NCI-H524 treated with DMSO at 0.1 percent for 48 hours (cell line): ENCODE data around the gene PLCB4.
A peak's percentile ranks its signal among the peaks of the same experiment; 100 is the strongest.

Source experiments
- DNase-seq: peaks from one replicate; lab custom pipeline; 2025; lab: John Stamatoyannopoulos, UW

The PLCB4 gene

DNA sequence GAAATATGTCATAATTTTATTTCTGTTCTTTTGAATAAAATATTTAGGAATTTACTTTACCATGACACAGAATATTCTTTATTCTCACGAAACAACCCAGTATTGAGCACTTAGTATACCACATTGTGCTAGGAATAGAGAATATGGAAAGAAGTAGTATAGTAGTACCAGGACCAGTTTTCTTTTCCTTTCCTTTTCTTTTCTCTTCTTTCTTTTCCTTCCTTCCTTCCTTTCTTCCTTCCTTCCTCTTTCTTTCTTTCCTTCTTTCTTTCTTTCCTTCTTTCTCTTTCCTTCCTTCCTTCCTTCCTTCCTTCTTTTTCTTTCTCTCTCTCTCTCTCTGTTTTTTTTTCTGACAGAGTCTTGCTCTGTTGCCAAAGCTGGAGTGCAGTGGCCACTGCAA is 7.5 kb upstream of the PLCB4 start:
- DNase-seq = no peak

DNA sequence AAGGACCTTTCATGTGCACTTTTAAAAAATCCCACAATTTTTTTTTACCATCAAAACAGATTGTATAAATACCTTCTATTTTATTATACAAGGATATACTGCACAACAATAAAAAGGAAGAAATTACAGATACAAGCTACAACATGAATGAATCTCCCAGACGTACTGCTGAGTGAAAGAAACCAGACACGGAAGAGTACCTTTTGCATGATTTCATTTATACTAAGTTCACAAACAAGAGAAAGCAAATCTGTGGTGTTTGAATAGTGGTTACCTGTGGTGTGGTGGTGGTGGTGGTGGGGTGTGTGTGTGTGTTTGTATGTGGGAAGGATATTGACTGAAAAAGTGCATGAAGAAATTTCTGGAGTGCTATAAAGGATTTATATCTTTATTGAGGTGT is 6.8 kb upstream of the PLCB4 start:
- no peak for DNase-seq

GRCh38 chr20:9066191-9066590 is 2.7 kb upstream of the PLCB4 start:
- no peak for DNase-seq

DNA sequence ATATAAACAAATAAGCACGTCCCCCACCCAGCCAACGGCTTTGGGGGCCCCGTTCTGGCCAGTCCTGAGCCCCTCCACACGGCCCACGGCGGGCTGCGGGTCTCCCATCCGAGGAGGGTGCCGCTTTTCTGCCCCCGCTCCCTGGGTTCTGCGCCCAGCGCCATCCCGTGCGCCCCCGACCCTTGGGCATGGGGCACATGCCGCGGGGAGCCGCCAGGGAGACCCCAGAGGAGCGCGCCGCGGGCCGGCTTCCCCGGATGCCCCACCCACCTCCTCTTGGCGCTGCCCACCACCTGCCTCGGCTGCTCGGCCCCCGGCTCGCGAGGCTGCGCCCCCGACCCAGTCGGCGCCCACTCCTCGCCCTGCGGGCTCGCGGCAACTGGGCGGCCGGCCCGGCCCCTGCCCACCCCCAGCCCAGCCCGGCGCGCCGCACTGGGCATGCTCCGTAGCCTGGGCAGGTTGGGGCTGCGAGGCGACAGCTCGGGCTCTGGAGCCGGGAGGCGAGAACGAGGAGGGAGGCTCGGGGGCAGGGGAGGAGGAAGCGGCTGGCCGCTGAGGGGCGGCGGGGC is 570 bp upstream of the PLCB4 start:
- no peak for DNase-seq

DNA sequence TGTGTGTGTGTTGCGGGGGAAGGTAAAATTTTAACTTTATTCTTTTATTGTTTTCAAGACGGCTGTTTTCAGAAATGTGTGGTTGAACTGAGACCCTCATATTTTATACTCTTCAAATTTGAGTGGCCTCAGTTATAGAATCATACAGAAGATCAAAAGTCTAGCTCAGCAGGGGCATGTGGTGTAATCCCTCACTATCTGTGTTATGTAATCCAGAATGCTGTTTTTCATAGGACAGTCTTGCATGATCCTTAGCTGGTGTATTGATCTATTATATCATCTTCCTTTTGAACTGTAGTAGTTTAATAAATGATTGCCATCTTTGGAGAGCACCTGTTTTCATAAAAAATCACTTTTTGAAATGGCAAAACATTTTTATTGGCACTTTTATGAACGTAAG is 1.4 kb downstream of the PLCB4 start:
- DNase-seq = no peak

DNA sequence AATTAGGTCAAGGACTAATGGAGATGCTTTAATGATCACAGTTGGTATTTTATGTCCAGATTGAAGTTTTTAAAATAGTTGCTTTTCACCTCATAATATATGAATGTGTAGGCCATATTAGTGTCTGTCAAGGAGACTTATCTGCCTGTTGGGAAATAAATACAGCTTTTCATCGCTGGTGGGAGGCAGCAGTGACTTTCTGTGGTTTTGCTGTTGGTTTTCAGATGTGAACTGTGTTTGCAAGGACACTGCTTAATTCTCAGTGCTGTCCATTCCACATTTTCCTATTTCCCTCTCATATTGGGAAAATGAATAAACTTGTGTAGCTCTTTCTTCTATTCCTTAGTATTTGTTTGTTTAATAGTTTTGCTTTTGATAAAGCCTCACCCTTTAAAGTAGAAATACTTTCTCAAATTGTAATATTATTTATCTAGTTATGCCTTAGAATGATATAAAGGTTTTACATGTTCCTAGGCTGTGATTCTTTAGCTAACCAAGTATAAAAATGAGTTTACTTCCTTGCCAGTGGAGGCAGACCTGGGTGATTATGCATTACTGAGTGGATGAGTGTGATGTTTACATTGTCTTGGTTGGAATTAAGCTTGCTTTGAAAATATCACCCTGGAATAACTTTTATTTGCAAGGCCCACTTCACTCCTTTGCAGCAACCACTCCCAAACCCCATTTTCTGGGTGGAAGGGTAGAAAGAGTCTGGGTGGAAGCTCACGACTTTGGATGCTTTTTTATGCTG is 3.3 kb downstream of the PLCB4 start:
- no peak for DNase-seq

GRCh38 chr20:9072861-9073500 is 4.1 kb downstream of the PLCB4 start:
- no peak for DNase-seq

DNA sequence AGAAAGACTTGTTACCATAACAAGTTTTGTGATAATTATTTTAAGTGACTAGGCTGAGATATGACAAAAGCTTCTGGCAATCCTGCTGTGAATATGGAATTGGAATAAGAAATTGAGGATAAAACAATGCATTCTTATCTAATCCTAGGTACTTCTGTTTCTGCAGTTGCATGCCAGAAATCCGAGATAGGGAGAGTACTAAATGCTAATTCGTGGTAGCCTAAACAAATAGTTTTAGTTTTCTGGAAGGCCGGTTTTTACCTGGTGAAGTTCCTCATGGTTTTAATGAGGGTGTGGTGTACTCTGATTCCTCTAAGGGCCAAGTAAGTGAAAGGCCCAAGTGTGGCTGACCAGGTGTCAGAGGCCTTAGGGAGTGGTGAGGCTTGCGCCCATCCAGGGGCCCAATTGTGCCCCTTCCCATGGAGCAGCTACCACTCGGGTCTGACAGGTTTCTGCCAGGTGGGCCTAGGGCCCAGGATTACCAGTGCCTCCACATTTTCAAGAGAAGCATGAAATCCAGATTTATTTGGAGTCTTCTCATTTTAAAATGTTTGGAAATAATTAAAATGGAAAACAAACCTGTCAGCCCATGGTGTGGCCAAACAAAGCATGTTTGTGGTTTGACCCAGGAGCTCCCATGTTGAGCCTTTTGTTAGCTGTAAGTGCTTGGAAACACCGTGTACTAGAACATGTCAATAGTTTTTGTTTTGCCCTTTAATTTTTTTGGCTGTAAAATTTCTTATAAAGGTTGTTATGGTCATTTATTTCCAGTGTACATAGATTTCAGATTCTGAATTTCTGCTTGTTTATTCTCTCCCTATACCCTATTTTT is 6.6 kb downstream of the PLCB4 start:
- DNase-seq = no peak

DNA sequence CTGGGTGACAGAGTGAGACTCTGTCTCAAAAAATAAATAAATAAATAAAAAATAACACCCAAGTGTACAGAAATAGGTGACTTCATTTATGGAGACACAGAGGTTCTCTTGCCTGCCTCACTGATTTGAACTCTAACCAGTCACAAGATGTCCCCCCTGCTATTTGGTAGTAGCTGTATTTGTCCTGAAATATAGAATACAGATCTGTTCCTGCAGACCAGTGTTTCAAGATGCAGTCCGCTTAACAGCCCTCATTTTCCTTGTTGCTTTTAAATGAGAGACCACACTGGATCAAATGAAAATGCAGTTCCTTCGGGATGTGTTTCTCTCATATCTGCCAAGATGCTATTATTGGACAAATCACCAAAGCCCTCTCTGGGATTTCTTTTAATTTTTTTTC is 7.6 kb downstream of the PLCB4 start:
- DNase-seq = no peak

DNA sequence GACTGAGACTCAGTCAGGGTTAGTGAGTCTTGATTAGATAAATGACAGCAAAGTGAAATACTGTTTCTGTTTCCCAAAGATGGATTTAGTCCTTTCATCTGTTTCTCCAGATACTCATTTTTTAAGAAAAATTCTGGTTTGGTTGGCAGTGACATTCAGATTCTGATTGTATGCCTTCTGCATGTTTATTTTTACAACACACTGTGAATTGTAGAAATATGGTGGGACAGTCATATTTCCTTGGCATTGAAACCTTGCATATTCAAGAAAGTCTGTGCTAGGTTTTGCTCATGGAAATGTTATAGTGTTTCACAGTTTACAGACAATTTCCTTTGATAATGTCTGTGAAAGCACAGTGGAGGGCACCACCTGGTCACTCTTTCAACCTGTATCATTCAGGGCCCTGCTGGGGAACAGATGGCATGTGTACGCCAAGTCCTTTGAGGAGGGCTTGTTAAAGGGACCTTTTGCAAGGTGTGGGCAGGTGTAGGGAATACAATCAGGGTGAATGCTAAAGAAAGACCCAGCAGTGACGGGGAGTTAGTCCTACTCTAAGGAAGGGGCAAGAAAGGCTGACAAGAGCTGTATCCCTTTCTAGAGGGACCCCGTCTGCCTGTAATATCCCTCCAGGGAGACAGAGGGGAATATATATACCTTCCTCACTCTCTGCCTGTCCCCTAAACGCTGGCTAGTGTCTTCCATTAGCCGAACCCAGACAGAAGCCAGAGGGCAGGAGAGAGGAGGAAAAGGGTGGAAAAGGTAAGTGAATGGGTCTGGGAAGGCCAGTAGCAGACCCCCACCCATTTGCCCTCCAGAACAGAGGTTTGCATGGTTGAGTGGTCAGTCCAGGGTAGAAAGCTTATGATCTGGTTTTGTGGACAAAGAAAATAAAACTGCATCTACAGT is 10.2 kb downstream of the PLCB4 start:
- peak; percentile 49 for DNase-seq

DNA sequence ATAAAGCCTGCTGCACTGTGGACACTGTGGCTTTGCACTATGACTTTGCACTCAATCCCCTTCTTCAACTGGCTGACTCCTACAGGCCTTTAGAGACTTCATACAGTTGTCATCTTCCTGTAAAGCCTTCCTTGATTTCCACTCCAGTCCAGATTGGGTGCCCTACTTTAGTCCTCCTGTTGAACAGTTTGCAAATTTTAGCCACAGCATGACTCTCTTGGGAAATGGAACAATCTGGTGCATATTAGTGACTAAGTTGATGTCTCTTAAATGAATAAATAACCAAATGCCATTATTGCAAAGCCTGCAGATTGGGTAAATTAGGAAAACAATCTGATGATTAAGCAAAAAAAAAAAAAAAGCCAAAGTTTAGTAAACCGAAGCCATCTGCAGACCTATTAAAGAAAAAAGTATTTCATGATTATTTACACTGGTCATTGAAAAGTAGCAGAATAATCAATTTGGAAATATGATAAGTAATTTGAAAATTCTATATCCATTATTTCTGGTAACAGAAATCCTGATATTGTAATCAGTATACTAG is 12.6 kb downstream of the PLCB4 start:
- peak; percentile 67 for DNase-seq

DNA sequence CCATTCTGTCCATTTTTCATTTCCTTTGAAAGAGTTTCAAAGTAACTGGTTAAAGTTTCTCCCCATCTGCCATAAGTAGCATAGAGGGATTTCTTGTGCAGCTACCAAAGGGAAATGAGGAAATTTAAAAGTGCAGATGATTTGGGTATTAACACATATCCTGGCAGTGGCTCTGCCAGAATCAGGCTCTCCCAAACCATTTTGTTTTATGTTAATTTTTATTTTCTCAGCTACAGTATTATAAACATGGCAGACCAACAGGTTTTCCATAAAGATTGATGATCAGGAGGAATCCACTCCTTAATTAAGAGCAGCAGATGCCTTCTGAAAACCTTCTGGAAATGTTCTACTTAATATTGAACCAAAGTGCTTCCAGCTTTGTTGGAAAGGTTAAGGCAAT is 13.9 kb downstream of the PLCB4 start:
- no peak for DNase-seq

DNA sequence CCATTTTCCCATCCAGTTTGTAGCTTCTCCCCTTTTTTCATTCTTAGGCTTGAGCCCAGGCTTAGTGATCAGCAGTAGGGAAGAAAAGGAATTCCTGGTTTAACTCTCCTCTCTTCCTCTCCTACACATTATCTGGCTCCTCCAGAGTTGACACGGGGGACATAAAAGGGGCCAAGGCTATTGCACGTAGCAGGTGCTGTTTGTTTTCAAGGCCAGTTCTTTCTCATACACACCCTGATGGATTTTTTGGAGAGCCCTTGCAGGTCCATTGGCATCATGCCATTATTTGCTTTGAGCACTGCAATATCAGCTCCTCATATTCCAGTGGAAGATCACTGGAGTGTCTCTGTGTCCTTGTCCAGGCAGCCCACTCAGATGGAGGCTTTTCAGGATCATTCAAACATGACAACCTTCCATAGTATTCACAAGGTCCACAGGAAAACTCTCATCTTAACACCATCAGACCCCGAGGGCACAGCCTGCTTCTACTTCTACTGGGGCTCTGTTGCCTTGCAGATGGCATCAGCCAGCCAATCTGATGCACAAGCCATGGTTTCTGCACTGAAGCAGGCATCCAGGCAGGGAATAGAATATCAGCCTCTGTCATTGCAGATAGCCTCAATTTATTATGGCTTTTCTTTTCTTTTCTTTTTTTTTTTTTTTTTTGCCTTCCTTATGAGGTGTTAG is 18.8 kb downstream of the PLCB4 start:
- no peak for DNase-seq

- no peak for DNase-seq
Measured at GRCh38 chr20:9088556-9088955, 19.7 kb downstream of the PLCB4 start.

DNA sequence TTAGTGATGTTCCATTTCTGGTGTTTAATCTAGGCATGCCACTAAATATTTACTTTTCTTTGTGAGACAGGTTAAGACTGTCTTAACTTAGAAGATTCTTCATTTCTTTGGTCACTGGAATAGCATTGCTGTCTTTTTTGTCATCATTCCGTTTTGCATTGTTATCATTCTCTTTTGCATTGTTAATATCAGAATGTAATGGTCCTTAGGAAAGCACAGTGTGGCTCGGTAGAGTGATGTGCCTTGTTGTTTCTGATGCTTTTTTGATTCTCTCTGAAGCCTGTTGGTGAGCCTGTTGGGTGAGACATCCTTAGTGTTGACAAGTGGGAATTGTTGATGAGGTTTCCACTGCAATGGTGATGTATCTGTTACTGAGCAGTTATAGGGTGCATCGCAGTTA is 23.2 kb downstream of the PLCB4 start:
- no peak for DNase-seq

DNA sequence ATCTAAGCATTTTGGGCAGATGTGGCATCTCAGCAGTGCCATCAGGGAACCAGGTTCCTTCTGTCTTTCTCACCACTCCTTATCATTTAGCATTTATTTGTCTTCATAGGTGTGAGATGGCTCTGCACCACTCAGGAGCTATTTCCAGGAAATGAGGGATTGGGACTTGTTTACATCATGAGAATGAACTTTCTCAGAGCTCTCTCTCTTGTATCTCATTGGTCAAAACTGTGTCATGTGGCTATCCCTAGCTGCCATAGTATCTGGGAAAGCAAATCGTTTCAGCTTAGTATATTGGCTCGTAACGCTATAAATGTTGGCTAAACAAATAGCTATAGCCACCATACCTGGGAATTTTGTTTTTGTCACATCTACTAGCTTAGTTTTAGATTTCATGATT is 23.8 kb downstream of the PLCB4 start:
- no peak for DNase-seq

DNA sequence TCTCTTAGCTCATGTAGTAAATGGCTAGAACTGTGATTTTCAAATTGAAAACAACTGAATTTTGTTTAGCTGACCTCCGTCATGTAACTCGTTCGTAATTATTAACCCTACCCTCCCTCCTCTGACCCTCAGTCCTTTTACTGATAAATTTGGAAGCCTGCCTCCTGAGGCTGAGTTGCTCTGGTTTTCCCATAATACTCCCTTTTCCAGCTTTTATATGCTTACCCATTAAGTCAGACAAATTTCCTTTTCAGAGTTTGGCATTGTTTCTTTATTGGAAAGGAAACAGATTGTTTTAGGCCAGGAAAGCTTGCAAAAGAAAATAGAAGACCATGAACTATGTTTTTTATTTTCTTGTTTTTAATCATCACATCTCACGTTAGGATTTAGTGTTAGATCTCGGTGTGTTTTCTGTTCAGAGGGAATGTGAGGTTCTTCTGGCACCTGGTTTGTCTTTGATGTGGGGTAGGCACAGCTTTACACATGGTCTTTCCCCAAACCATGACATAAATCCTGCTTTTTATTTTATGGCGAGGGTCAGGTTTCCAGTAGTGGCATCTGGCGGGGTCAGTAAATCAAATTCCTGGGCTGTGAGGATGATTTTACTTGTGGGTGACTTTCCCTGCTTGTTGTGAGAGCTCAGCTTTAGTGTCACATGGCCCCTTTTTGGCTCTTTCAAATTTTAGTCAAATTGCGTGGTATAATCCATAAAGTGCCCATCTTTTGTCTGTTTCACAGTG is 24.5 kb downstream of the PLCB4 start:
- DNase-seq = peak; percentile 71

DNA sequence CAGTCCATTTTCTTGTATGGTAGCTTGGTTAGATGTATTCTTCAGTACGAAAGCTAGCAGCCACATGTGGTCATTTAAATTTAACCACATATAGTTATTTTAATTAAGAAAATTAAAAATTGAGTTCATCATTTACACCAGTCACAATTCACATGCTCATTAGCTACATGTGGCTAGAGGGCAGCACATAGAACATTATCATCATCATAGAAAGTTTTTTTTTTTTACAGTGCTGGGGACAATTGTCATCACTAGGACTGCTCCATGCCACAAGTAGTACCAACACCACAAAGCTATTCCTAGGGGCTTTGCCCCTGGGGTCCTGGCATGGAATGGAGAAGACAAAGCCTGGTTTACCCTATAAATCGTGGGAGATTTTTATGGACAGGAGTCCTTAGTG is 30.5 kb downstream of the PLCB4 start:
- no peak for DNase-seq

DNA sequence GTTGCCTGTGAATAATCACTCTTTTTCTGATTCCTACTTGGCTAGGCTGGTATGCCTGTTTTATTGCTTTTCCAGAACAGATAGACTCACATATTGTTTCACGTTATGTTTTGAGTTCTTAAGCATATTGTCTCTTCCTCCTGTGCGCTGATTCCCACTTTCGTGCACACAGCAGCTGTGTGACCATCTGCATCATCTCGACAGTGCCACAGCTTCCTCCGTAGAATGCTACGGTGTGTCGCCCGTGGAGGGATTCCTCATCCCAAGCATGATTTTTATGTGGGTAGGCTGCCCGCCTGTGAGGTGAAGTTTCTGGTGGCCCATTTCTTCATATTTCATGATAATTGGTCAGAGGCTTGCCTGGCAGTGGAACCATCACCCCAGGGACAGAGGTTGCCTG is 31.8 kb downstream of the PLCB4 start:
- DNase-seq = peak; percentile 79

DNA sequence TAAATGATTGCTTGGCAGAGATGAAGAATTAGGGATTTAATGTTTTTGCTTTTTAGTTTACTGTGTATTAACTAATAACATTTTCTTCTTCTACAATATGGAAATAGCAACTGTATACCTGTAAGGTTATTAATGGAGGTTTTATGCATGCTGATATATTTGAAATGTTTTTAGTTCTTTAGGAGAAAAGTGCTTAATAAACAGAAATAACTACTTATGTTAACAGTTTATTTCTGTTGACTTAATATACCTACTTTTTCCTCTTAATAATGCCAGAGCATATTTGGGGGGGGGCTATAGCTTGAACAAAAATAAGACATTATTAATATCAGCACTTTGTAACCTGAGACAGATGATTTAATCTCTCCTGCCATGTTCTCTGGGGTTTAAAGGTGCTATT is 33.6 kb downstream of the PLCB4 start:
- DNase-seq = no peak
